Smooth muscle cell (in vitro differentiated cells): ENCODE results near the gene ETNPPL. TPM values are rescaled to one million over a fixed set of nuclear protein-coding genes. Genes with fewer than 3 reads are reported as not detected.

Experiments used
- DNase-seq: peaks from one replicate; lab custom pipeline; 2025; ENCODE audit not compliant: unreplicated experiment; lab: John Stamatoyannopoulos, UW
- H2AFZ ChIP-seq: fragments of 200-600 bp; sonication (generic); 2 replicates; pipeline ENCODE4 v1.6.0; 2016; ENCODE audit warnings: antibody characterized with exemption, low read depth, mild to moderate bottlenecking
- H3F3A ChIP-seq: fragments of 200-600 bp; sonication (generic); 2 replicates; pipeline ENCODE4 v1.6.0; 2017; ENCODE audit warnings: antibody characterized with exemption, low read depth
- H3K27ac ChIP-seq: fragments of 200-600 bp; sonication (generic); 2 replicates; pipeline ENCODE4 v1.5.1; 2016; ENCODE audit warnings: low read depth, mild to moderate bottlenecking
- H3K27me3 ChIP-seq: fragments of 200-600 bp; sonication (generic); 2 replicates; pipeline ENCODE4 v1.6.1; 2016; ENCODE audit warnings: low read depth, mild to moderate bottlenecking
- H3K36me3 ChIP-seq: fragments of 200-600 bp; sonication (generic); 2 replicates; pipeline ENCODE4 v1.5.1; 2016; ENCODE audit warnings: low read depth
- H3K4me1 ChIP-seq: fragments of 200-600 bp; sonication (generic); 2 replicates; pipeline ENCODE4 v1.5.1; 2016; ENCODE audit warnings: low read depth
- H3K4me2 ChIP-seq: fragments of 200-600 bp; sonication (generic); 2 replicates; pipeline ENCODE4 v1.6.0; 2016; ENCODE audit warnings: mild to moderate bottlenecking
- H3K4me3 ChIP-seq: fragments of 200-600 bp; sonication (generic); 2 replicates; pipeline ENCODE4 v1.5.1; 2016; ENCODE audit warnings: mild to moderate bottlenecking
- H3K79me2 ChIP-seq: fragments of 200-600 bp; sonication (generic); 2 replicates; pipeline ENCODE4 v1.6.0; 2016; ENCODE audit warnings: low read depth, mild to moderate bottlenecking
- H3K9ac ChIP-seq: fragments of 200-600 bp; sonication (generic); 2 replicates; pipeline ENCODE4 v1.6.0; 2016; ENCODE audit warnings: low read depth
- H3K9me3 ChIP-seq: fragments of 200-600 bp; sonication (generic); replicated peaks from 2 replicates; pipeline ENCODE4 v1.5.1; 2016; ENCODE audit warnings: low read depth
- H4K20me1 ChIP-seq: fragments of 200-600 bp; sonication (generic); 2 replicates; pipeline ENCODE4 v1.6.0; 2016; ENCODE audit warnings: low read depth
- WGBS: methylation state at CpG from one replicate; pipeline ENCODE4 v1.1.7; 2016; ENCODE audit warnings: low lambda C conversion rate; 5-methylcytosine and 5-hydroxymethylcytosine counted together
- polyA plus RNA-seq: library from polyadenylated mRNA; unstranded; fragments of >200 nt; fragmentation: Nextera tagmentation; extraction: Ambion mirVana; gene quantifications from 2 replicates; pipeline ENCODE4 v1.2.1, GENCODE V29; 2016
- total RNA-seq: library from RNA; depleted of rRNA; stranded (reverse); fragments of >200 nt; gene quantifications from 2 replicates; pipeline ENCODE4 v1.2.3, GENCODE V29; 2014
- TF ChIP-seq, protein P1 (sequence below): fragments of 200-600 bp; sonication (generic); IDR thresholded peaks from 2 replicates; pipeline ENCODE4 v1.5.1; 2017; ENCODE audit warnings: borderline replicate concordance, mild to moderate bottlenecking, antibody characterized with exemption; ENCODE audit not compliant: insufficient read depth, poor library complexity, severe bottlenecking

Gene ETNPPL
- total and polyA plus RNA-seq, 2 experiments from 2014 or later, result not detected

DNA sequence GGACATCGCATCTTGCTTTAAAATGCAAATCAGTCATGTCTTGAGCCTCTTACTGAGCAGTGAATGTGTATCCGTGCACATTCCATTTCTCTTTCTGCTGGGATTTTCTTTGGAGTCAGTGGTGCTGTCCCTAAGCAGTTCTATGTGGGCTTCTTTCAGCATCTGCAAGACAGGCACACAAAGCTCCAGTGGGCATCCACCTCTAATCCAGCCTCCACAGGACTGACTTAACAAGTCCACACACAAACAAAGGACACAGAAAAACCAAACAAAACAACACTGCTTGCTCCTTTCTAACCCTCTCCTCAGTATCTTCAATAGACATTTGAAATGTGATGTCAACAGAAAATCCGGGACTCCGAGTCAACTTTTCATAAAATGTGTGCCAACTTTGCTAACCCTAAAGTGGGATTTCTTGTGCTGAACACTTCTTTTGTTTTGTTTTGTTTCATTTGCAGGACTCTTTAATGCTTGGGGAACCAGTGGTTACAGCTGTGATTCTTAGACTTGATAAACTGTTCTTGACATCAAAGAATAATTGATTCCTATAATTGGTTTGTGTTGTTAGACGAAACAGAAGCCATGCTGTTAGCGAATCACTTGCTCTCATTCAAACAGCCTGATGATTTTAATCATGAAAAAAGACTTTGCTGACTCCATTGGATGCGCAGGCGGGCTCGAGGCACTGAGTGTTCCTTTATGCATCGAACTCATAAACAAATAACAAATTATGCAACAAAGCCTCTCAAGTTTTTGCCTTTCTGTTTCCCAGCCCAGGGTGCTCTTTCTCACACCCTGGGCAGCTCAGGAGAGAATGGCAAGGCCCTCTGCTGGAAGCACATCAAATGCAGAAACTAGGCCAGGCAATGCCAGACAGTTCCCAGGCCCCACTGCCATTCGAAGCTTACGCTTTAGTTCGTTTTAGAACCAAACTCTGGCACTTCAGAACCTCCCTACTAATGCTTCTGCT is 20.1 kb downstream of the ETNPPL start:
- H3K27ac ChIP-seq, result no peak overlapping the region
- no peak overlapping the region for H3K9ac ChIP-seq
- H3K4me3 ChIP-seq, result no peak overlapping the region
- peak overlapping the region; percentile 8 for H2AFZ ChIP-seq
- H3F3A ChIP-seq, result no peaks in the 10 kb centered on the region
- H3K27me3 ChIP-seq, result no peaks in the 10 kb centered on the region
- no peaks in the 10 kb centered on the region for H3K79me2 ChIP-seq
- TF ChIP-seq, protein P1, sequence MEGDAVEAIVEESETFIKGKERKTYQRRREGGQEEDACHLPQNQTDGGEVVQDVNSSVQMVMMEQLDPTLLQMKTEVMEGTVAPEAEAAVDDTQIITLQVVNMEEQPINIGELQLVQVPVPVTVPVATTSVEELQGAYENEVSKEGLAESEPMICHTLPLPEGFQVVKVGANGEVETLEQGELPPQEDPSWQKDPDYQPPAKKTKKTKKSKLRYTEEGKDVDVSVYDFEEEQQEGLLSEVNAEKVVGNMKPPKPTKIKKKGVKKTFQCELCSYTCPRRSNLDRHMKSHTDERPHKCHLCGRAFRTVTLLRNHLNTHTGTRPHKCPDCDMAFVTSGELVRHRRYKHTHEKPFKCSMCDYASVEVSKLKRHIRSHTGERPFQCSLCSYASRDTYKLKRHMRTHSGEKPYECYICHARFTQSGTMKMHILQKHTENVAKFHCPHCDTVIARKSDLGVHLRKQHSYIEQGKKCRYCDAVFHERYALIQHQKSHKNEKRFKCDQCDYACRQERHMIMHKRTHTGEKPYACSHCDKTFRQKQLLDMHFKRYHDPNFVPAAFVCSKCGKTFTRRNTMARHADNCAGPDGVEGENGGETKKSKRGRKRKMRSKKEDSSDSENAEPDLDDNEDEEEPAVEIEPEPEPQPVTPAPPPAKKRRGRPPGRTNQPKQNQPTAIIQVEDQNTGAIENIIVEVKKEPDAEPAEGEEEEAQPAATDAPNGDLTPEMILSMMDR, result no peak
- H4K20me1 ChIP-seq, result no peaks in the 10 kb centered on the region
- no peaks in the 10 kb centered on the region for H3K36me3 ChIP-seq
- no peaks in the 10 kb centered on the region for H3K9me3 ChIP-seq
- WGBS, result 88% methylated on average over 13 of the region's 13 CpGs
- no peak for DNase-seq
- no peak overlapping the region for H3K4me2 ChIP-seq
- no peaks in the 10 kb centered on the region for H3K4me1 ChIP-seq

DNA sequence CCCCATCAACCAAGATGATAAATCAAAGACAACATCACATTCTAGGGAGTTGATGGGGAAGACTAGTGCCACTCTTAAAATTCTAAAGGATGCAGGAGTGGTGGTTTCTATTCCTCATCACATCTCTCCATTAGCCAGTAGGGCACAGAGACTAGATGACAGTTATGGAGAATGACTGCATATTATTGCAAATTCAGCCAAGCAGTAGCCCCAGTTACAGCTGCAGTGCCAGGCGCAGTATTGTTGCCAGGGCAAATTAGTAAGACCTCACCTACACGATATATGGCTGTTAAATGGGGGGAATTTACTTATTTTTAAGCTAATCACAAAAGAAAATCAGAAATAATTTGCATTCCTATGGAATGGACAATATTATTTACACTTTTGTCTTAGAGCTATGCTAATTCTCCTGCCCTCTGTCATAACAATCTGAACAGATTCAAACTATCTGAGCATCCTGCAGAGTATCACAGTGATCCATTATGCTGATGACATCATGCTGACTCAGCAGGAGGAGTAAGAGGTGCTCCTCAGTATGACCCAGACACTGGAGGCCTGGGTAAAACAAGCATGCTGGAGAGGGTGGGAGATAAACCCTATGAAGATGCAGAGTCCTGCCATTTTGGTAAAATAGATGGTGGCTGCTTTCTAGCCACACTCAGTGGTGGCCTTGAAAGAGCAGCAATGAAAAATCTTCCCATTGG is 24.7 kb downstream of the ETNPPL start:
- no peaks in the 10 kb centered on the region for H3K79me2 ChIP-seq
- H3F3A ChIP-seq, result no peaks in the 10 kb centered on the region
- H3K36me3 ChIP-seq, result no peaks in the 10 kb centered on the region
- no peak overlapping the region for H3K4me3 ChIP-seq
- H3K9me3 ChIP-seq, result no peaks in the 10 kb centered on the region
- H3K9ac ChIP-seq, result no peak overlapping the region
- H3K27me3 ChIP-seq, result no peaks in the 10 kb centered on the region
- H3K4me1 ChIP-seq, result no peaks in the 10 kb centered on the region
- TF ChIP-seq, protein P1, result no peak
- no peak overlapping the region for H2AFZ ChIP-seq
- DNase-seq, result no peak
- no peaks in the 10 kb centered on the region for H4K20me1 ChIP-seq
- H3K27ac ChIP-seq, result no peak overlapping the region
- H3K4me2 ChIP-seq, result no peak overlapping the region
- 96% methylated on average over 2 of the region's 2 CpGs for WGBS

DNA sequence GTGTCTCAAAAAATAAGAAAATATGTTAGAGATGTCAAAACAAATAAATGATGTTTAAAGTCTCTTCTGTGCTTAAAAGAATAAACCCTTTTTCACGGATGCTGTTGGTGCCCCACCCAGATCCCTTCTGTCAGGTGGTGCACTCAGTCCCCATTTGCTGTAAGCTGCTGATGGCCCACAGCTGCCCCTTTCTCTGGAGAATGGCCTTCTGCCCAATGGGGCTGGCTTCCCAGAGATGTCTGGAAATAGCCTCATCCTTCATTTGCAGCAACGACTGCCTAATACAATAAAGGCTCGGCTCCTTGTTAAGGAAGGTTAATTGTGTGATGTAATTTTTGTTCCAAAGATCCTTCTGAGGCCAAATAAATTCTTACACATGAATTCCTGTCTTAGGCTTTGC is 31.8 kb downstream of the ETNPPL start:
- Histone ChIP-seq H2AFZ (no peak overlapping the region), H3K9ac (no peak overlapping the region), H3F3A (no peaks in the 10 kb centered on the region)

More for the DNA sequence above, 31.8 kb downstream of the ETNPPL start:
- Histone ChIP-seq H4K20me1 (no peaks in the 10 kb centered on the region), H3K9me3 (peaks cover 8% of the 10 kb centered on the region), H3K4me1 (no peaks in the 10 kb centered on the region), H3K79me2 (no peaks in the 10 kb centered on the region), H3K4me2 (no peak overlapping the region), H3K36me3 (no peaks in the 10 kb centered on the region), H3K27ac (no peak overlapping the region), H3K27me3 (no peaks in the 10 kb centered on the region), H3K4me3 (no peak overlapping the region)
- TF ChIP-seq, protein P1, result no peak
- 94% methylated on average over 3 of the region's 3 CpGs for WGBS
- no peak for DNase-seq
